ENCODE results near the gene GFY.

The GFY gene

DNA sequence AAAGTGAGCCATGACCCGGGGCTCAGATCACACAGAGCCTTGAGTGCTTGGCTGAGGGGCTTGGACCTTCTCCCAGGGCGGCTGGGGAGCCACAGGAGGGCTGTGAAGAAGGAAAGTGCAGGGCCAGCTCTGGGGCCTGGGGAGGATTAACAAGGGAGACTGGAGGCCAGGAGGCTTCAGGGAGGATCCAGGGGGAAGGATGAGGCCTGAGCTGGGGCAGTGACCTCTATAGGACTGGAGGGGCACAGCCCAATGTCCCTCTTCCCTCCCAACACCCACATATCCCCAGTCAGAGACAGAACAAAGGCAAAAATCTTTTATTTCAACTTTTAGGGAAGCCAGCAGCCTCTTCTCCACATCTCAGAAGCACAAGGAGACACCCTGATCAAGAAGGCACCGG, 20.8 kb downstream of the GFY start:
- no peak overlapping the region for H3K4me3 ChIP-seq (ENCODE audit: low read depth, low read length)
- no peak for DNase-seq (ENCODE audit: low read depth)

DNA sequence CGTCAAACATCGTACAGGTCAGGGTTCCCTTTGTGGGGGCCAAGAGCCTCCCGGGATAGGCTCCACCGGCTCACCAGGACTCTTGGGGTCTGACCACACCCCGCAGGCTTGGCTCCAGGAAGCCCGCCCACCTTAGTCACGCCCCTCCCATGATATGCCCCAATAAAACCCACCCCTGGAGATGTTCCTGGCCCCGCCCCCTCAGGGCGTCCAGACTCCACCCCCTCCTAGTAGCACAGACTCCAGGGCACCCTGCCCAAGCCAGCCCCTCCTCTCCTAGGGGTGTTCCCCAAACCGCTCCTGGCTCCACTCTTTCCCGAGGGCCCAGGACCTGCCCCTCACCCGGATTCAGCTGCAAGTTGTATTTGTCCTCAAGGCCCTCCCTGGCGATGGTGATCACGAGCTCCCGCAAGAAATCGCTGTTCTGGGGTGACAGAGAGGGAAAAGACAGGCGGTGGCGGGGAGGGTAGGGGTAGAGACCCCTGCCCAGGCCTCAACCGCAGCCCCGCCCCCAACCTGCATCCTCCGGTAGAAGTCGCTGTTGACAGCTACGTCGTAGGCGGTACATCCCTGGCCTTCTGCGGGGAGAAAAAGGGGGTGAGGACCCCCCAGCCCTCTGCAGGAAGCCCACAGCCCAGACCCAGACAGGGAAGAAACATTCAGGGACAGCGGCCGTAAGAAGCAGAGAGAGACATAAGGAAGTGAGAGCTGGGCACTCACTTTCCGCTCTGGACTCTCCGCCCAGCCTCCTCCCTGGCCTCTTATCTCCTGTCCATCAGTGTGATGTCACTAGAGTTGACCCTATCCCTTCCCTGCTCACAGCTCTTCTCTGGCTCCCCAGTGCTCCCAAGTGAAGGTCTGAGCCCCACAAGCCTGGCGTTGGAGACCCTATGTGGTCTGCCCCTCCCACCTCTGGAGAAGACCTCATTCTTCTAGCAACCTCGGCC, 22.6 kb downstream of the GFY start:
- H3K4me3 ChIP-seq (ENCODE audit: low read depth, low read length) = no peak overlapping the region
- TF ChIP-seq CTCF (conservative IDR thresholded peaks at IDR 0.05; ENCODE audit: low read depth, low read length) = no peak
- no peak for DNase-seq (ENCODE audit: low read depth)

More for the DNA sequence above, 20.8 kb downstream of the GFY start:
- TF ChIP-seq CTCF (conservative IDR thresholded peaks at IDR 0.05; ENCODE audit: low read depth, low read length) = no peak

GRCh38 chr19:49448432-49448786, 23.2 kb downstream of the GFY start:
- no peak for DNase-seq (ENCODE audit: low read depth)
- TF ChIP-seq CTCF (conservative IDR thresholded peaks at IDR 0.05; ENCODE audit: low read depth, low read length) = no peak

GRCh38 chr19:49450405-49450804, 25.2 kb downstream of the GFY start:
- DNase-seq (ENCODE audit: low read depth) = no peak
- H3K4me3 ChIP-seq (ENCODE audit: low read depth, low read length) = no peak overlapping the region
- no peak for TF ChIP-seq CTCF (conservative IDR thresholded peaks at IDR 0.05; ENCODE audit: low read depth, low read length)

More at GRCh38 chr19:49448432-49448786, 23.2 kb downstream of the GFY start:
- H3K4me3 ChIP-seq (ENCODE audit: low read depth, low read length) = no peak overlapping the region

DNA sequence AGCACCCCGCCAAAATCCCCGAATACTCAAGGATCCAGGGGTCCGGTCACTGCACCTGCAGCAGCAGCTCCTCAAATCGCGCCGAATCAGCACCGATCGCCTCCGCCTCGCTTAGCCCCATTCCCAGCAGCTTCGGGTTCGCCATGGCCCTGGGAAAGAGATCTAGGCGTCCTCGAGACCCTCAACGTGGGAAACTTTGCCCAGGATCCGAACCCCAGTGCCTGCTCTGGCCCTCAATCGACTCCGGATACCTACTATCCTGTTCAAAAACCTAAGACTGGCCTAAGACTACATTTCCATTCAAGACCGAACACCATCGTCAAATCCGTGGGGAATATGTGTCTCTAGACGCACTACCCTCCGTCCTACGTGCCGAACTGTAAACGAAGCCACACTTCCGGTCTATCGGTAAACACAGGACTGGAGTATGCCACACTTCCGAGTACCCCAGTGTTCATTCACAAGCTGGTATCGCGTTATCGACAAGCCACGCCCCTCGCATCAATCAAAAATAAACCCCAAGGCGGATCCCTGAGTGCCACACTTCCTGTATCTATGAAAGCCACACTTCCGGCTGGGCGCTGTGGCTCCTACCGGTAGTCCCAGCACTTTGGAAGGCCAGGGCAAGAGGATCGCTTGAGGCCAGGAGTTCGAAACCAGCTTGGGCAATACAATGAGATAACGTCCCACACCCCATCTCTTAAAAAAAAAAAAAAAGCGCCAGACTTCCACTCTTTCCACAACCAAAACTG, 26.4 kb downstream of the GFY start, which contains the start of gene PIH1D1:
Gene PIH1D1, minus strand, starts transcription at position 385 of the 752 bp plus-strand sequence. Its CDS starts 240 bp downstream, at position 145.
- peak within 1 kb of the TSS; percentile 93 for H3K4me3 ChIP-seq (ENCODE audit: low read depth, low read length)
- peak; percentile 36 for TF ChIP-seq CTCF (conservative IDR thresholded peaks at IDR 0.05; ENCODE audit: low read depth, low read length)

DNA sequence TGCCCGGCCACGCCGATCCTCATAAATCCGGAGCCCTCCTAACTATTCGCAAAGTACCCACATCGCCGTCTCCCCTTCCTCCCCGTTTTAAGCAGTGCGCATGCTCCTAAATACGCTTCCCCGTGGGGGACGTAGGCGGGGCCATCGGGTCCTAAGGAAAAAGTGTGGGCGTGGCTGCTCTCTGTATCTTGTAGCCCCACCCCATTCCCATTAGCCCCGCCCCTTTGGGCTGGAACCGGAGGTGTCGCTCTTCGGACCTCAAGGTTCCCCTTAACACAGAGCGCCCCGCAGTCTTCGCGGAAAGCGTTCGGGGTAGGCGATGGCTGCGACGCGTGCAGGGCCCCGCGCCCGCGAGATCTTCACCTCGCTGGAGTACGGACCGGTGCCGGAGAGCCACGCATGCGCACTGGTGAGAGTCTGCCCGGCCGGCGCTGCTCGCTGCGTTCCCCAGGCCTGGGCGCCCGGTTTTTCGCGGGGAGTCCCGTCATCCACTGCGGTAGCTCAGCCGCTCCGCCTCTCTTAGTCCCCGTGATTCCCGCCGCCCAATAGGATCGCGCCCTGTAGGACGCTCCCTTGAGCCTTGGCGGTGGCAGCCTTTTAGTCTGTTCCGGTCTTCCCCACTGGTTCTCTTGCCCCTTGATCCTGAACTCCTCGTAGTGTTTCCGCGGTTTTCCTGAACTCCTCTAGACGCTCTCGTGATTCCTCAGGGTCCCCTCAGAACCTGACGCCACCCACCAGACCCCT, 28.0 kb downstream of the GFY start, which contains the start of gene ALDH16A1:
Gene ALDH16A1, plus strand, starts transcription at position 213 of the 744 bp plus-strand sequence. Its CDS starts 107 bp downstream, at position 320.
- peak within 1 kb of the TSS; percentile 84 for H3K4me3 ChIP-seq (ENCODE audit: low read depth, low read length)
- peak; percentile 99 for DNase-seq (ENCODE audit: low read depth)
- peak; percentile 8 for TF ChIP-seq CTCF (conservative IDR thresholded peaks at IDR 0.05; ENCODE audit: low read depth, low read length)

More for the DNA sequence above, 26.4 kb downstream of the GFY start, which contains the start of gene PIH1D1:
- DNase-seq (ENCODE audit: low read depth) = peak; percentile 100

Measured in choroid plexus epithelial cell (primary cell).